GM12878 (cell line): ENCODE data around the gene SETD1B.

Source experiments
- CTCF ChIP-seq, 3 experiments: IDR thresholded peaks in 2 of 3; conservative IDR thresholded peaks in 1 of 3; 2 replicates each; pipeline ENCODE4 v1.5.1; 2011; ENCODE audit warnings: low read depth in 3 of 3, low read length in 3 of 3, mild to moderate bottlenecking in 3 of 3, control low read depth in 2 of 3, moderate library complexity in 2 of 3, inconsistent platforms in 1 of 3, mixed read lengths in 1 of 3; ENCODE audit not compliant: control insufficient read depth in 2 of 3, insufficient read depth in 1 of 3; ENCODE audit errors: extremely low read depth in 1 of 3
- POLR2AphosphoS5 ChIP-seq: IDR thresholded peaks from 2 replicates; pipeline ENCODE4 v1.6.1; 2011; ENCODE audit warnings: mild to moderate bottlenecking, low read length, inconsistent platforms
- RAD21 ChIP-seq: IDR thresholded peaks from 2 replicates; pipeline ENCODE4 v1.6.1; 2011; ENCODE audit warnings: mild to moderate bottlenecking, low read depth, low read length, moderate library complexity; ENCODE audit not compliant: insufficient read depth
- STAT3 ChIP-seq: IDR thresholded peaks from 2 replicates; pipeline ENCODE4 v1.6.1; 2011; ENCODE audit warnings: low read depth, low read length, improper control_type of control experiment
- TCF7 ChIP-seq: IDR thresholded peaks from 2 replicates; pipeline ENCODE4 v1.6.1; 2014; ENCODE audit warnings: antibody characterized with exemption, borderline replicate concordance
- USF1 ChIP-seq: IDR thresholded peaks from 2 replicates; pipeline ENCODE4 v1.6.1; 2011; ENCODE audit warnings: borderline replicate concordance, low read depth, mild to moderate bottlenecking, moderate library complexity, mixed read lengths, low read length; ENCODE audit not compliant: insufficient read depth; ENCODE audit errors: extremely low read length

GRCh38 chr12:121801595-121802484 lies 2.0 kb upstream of the SETD1B start:
- TF ChIP-seq RAD21, result no peak
- TF ChIP-seq POLR2AphosphoS5, result peak; percentile 72
- no peak for TF ChIP-seq STAT3
- TF ChIP-seq TCF7, result no peak
- TF ChIP-seq USF1, result no peak
- TF ChIP-seq CTCF (IDR thresholded peaks at IDR 0.05 in 2 of 3, conservative IDR thresholded peaks at IDR 0.05 in 1 of 3; ENCODE audit: control insufficient read depth in 2 of 3, extremely low read depth in 1 of 3, insufficient read depth in 1 of 3, low read depth in 3 of 3, low read length in 3 of 3), result no peak
